ENCODE results near the gene CDH7. TPM values are rescaled to one million over a fixed set of nuclear protein-coding genes. Genes with fewer than 3 reads are reported as not detected.

CDH7 gene
- total RNA-seq, 2 donors from 2014 or later: 0.54 TPM; not detected in 1

- TF ChIP-seq CTCF (IDR thresholded peaks at IDR 0.05): no peak
- ATAC-seq (ENCODE audit: insufficient number of reproducible peaks, low FRiP score, low read depth): no peak
- H3K9me3 ChIP-seq: no peaks in the 10 kb centered on the region
- H3K27me3 ChIP-seq (replicated peaks; ENCODE audit: insufficient read depth): no peaks in the 10 kb centered on the region
- no peaks in the 10 kb centered on the region for H3K36me3 ChIP-seq
- no peaks in the 10 kb centered on the region for H3K4me1 ChIP-seq (ENCODE audit: control insufficient read depth in 1 of 2, low read depth in 2 of 2)
- H3K27ac ChIP-seq: no peak overlapping the region
- DNase-seq (ENCODE audit: low spot score): no peak
- H3K4me3 ChIP-seq: no peak overlapping the region
Observed at GRCh38 chr18:65919663-65920062, 168.9 kb downstream of the CDH7 start.

GRCh38 chr18:65922103-65922502 lies 171.3 kb downstream of the CDH7 start:
- Histone ChIP-seq H3K36me3 (no peaks in the 10 kb centered on the region), H3K27me3 (replicated peaks; ENCODE audit: insufficient read depth) (no peaks in the 10 kb centered on the region), H3K4me3 (no peak overlapping the region), H3K4me1 (ENCODE audit: control insufficient read depth in 1 of 2, low read depth in 2 of 2) (no peaks in the 10 kb centered on the region), H3K27ac (no peak overlapping the region), H3K9me3 (no peaks in the 10 kb centered on the region)
- DNase-seq (ENCODE audit: low spot score) (no peak), ATAC-seq (ENCODE audit: insufficient number of reproducible peaks, low FRiP score, low read depth) (no peak)
- no peak for TF ChIP-seq CTCF (IDR thresholded peaks at IDR 0.05)

GRCh38 chr18:65924904-65925303 lies 174.1 kb downstream of the CDH7 start:
- TF ChIP-seq CTCF (IDR thresholded peaks at IDR 0.05): no peak
- H3K36me3 ChIP-seq: no peaks in the 10 kb centered on the region
- H3K4me1 ChIP-seq (ENCODE audit: control insufficient read depth in 1 of 2, low read depth in 2 of 2): no peaks in the 10 kb centered on the region
- no peak for ATAC-seq (ENCODE audit: insufficient number of reproducible peaks, low FRiP score, low read depth)
- H3K27me3 ChIP-seq (replicated peaks; ENCODE audit: insufficient read depth): no peaks in the 10 kb centered on the region
- no peaks in the 10 kb centered on the region for H3K9me3 ChIP-seq
- no peak overlapping the region for H3K4me3 ChIP-seq
- no peak for DNase-seq (ENCODE audit: low spot score)
- H3K27ac ChIP-seq: no peak overlapping the region

GRCh38 chr18:65934874-65935273 lies 184.1 kb downstream of the CDH7 start:
- no peak for TF ChIP-seq CTCF (IDR thresholded peaks at IDR 0.05)
- no peaks in the 10 kb centered on the region for H3K36me3 ChIP-seq
- H3K4me3 ChIP-seq: no peak overlapping the region
- no peak overlapping the region for H3K27ac ChIP-seq
- DNase-seq (ENCODE audit: low spot score) (no peak), ATAC-seq (ENCODE audit: insufficient number of reproducible peaks, low FRiP score, low read depth) (no peak)
- H3K9me3 ChIP-seq: no peaks in the 10 kb centered on the region
- no peaks in the 10 kb centered on the region for H3K4me1 ChIP-seq (ENCODE audit: control insufficient read depth in 1 of 2, low read depth in 2 of 2)
- no peaks in the 10 kb centered on the region for H3K27me3 ChIP-seq (replicated peaks; ENCODE audit: insufficient read depth)

GRCh38 chr18:65936678-65937077 lies 185.9 kb downstream of the CDH7 start:
- Histone ChIP-seq H3K9me3 (no peaks in the 10 kb centered on the region), H3K36me3 (no peaks in the 10 kb centered on the region), H3K27ac (no peak overlapping the region), H3K4me3 (no peak overlapping the region), H3K4me1 (ENCODE audit: control insufficient read depth in 1 of 2, low read depth in 2 of 2) (no peaks in the 10 kb centered on the region), H3K27me3 (replicated peaks; ENCODE audit: insufficient read depth) (no peaks in the 10 kb centered on the region)
- ATAC-seq (ENCODE audit: insufficient number of reproducible peaks, low FRiP score, low read depth): no peak
- DNase-seq (ENCODE audit: low spot score): no peak
- no peak for TF ChIP-seq CTCF (IDR thresholded peaks at IDR 0.05)
